Measurements from ENCODE around the gene ZNF454. TPM values are rescaled to one million over a fixed set of nuclear protein-coding genes. Genes with fewer than 3 reads are reported as not detected.

The ZNF454 gene
- total and polyA plus RNA-seq, 2 experiments from 2014 or later, result 4.9 to 5.9 TPM

- TF ChIP-seq ZNF462 (CRISPR knock-in tag; IDR thresholded peaks at IDR 0.05), result no peak
These were observed 55.2 kb downstream of the ZNF454 start (continued) for GRCh38 chr5:178996156-178996555.

- peaks cover 50% of the 10 kb centered on the region for H3K9me3 Mint-ChIP-seq
- H3K9me2 ChIP-seq (ENCODE audit: insufficient read depth), result no peaks in the 10 kb centered on the region
- ATAC-seq (no peak), DNase-seq (ENCODE audit: low spot score) (no peak)
- H3K36me3 Mint-ChIP-seq (ENCODE audit: low read depth), result peaks cover 14% of the 10 kb centered on the region; the same call in 2 of the 3 replicates
- H3K4me3 Mint-ChIP-seq, result no peak overlapping the region
- H3F3A ChIP-seq (replicated peaks; ENCODE audit: low read depth), result 0 out of 2 replicates have a peak, but pooled peaks cover 3% of the 10 kb centered on the region
- peaks cover 46% of the 10 kb centered on the region for H3K27me3 Mint-ChIP-seq (ENCODE audit: insufficient read depth, low read depth, poor library complexity)
- H3K4me1 ChIP-seq (ENCODE audit: insufficient read depth), result peaks cover 8% of the 10 kb centered on the region
- H3K4me1 Mint-ChIP-seq, result peaks cover 11% of the 10 kb centered on the region; the same call in 2 of the 3 replicates
- no peak overlapping the region for H2AFZ ChIP-seq
- no peaks in the 10 kb centered on the region for H4K20me1 ChIP-seq (replicated peaks; ENCODE audit: insufficient read depth)
- H3K4me3 ChIP-seq, result no peak overlapping the region
- H3K27ac ChIP-seq (ENCODE audit: low read depth), result no peak overlapping the region
- H3K27ac Mint-ChIP-seq, result no peak overlapping the region
- H3K27me3 ChIP-seq (ENCODE audit: insufficient read depth), result peaks cover 42% of the 10 kb centered on the region
- no peaks in the 10 kb centered on the region for H3K36me3 ChIP-seq (ENCODE audit: insufficient read depth)
- H3K4me2 ChIP-seq, result no peak overlapping the region
- H3K79me2 ChIP-seq (replicated peaks; ENCODE audit: insufficient read depth), result no peaks in the 10 kb centered on the region
- TF ChIP-seq ZNF331 (CRISPR knock-in tag; IDR thresholded peaks at IDR 0.05; ENCODE audit: low read depth), result no peak
- no peak for TF ChIP-seq EZH2 (IDR thresholded peaks at IDR 0.05; ENCODE audit: low read depth, unreplicated experiment)
- TF ChIP-seq POLR2AphosphoS5 (IDR thresholded peaks at IDR 0.05; ENCODE audit: low read depth), result no peak
- no peak for TF ChIP-seq REST (IDR thresholded peaks at IDR 0.05; ENCODE audit: unreplicated experiment)
- no peak for TF ChIP-seq JUNB (IDR thresholded peaks at IDR 0.05; ENCODE audit: unreplicated experiment)
- no peak for TF ChIP-seq ZNF462 (CRISPR knock-in tag; IDR thresholded peaks at IDR 0.05)
These were observed 56.2 kb downstream of the ZNF454 start for GRCh38 chr5:178997191-178997590.
